GM19351 (cell line): ENCODE results near the gene PER1.

Experiments
- ATAC-seq: cut with Tn5 transposase; IDR thresholded peaks from one replicate; pipeline ENCODE4 v1.9.1; 2021; ENCODE audit warnings: mild to moderate bottlenecking, moderate library complexity; ENCODE audit not compliant: unreplicated experiment

PER1 gene

GRCh38 chr17:8103549-8103948 lies 48.7 kb downstream of the PER1 start:
- no peak for ATAC-seq

- no peak for ATAC-seq
Observed at GRCh38 chr17:8101721-8102120, 50.5 kb downstream of the PER1 start.

- no peak for ATAC-seq
Observed at GRCh38 chr17:8100763-8101162, 51.4 kb downstream of the PER1 start.

- ATAC-seq = no peak
Observed at GRCh38 chr17:8100111-8100510, 52.1 kb downstream of the PER1 start.

- no peak for ATAC-seq
Observed at GRCh38 chr17:8096541-8096940, 55.7 kb downstream of the PER1 start.

GRCh38 chr17:8095361-8095760 lies 56.8 kb downstream of the PER1 start:
- no peak for ATAC-seq

- ATAC-seq = no peak
Observed at GRCh38 chr17:8091033-8091687, 61.0 kb downstream of the PER1 start.
